Fibroblast of lung (primary cell): ENCODE data around the gene BTBD16. TPM values are rescaled to one million over a fixed set of nuclear protein-coding genes. Genes with fewer than 3 reads are reported as not detected.
A peak's percentile ranks its signal among the peaks of the same experiment; 100 is the strongest.

Experiments used
- DNase-seq, 2 donors: peaks; one replicate each; pipeline versions ENCODE4 v3.0.0 to v3.0.0-alpha.2; 2010; ENCODE audit warnings: low read depth in 2 of 2
- H2AFZ ChIP-seq: 2 replicates; pipeline ENCODE4 v1.5.1; 2012; ENCODE audit warnings: low read length, control low read depth, inconsistent platforms
- H3K27ac ChIP-seq: 2 replicates; pipeline ENCODE4 v1.5.1; 2011; ENCODE audit warnings: low read length, control low read depth; ENCODE audit not compliant: insufficient read depth
- H3K27me3 ChIP-seq: 2 replicates; pipeline ENCODE4 v1.5.1; 2011; ENCODE audit warnings: mild to moderate bottlenecking, low read length; ENCODE audit not compliant: control insufficient read depth, insufficient read depth
- H3K36me3 ChIP-seq: 2 replicates; pipeline ENCODE4 v1.5.1; 2011; ENCODE audit warnings: low read length; ENCODE audit not compliant: control insufficient read depth, insufficient read depth
- H3K4me1 ChIP-seq: 2 replicates; pipeline ENCODE4 v1.5.1; 2011; ENCODE audit warnings: low read length; ENCODE audit not compliant: control insufficient read depth, insufficient read depth; ENCODE audit errors: extremely low read depth
- H3K4me2 ChIP-seq: 2 replicates; pipeline ENCODE4 v1.5.1; 2011; ENCODE audit warnings: low read length, control low read depth; ENCODE audit not compliant: insufficient read depth; ENCODE audit errors: extremely low read depth
- H3K4me3 ChIP-seq, 4 experiments: fragments of 200-600 bp in 1 of 4; sonication (generic) in 1 of 4; replicated peaks in 1 of 4; 2 replicates each; pipeline ENCODE4 v1.5.1; 2011 to 2016; ENCODE audit warnings: low read length in 4 of 4, low read depth in 3 of 4, mild to moderate bottlenecking in 3 of 4, control low read depth in 2 of 4, inconsistent platforms in 1 of 4, mixed read lengths in 1 of 4; ENCODE audit not compliant: insufficient read depth in 1 of 4; ENCODE audit errors: control extremely low read depth in 1 of 4
- H3K79me2 ChIP-seq: 2 replicates; pipeline ENCODE4 v1.5.1; 2012; ENCODE audit warnings: mild to moderate bottlenecking, low read length, inconsistent platforms; ENCODE audit not compliant: control insufficient read depth, insufficient read depth
- H3K9ac ChIP-seq: 2 replicates; pipeline ENCODE4 v1.5.1; 2011; ENCODE audit warnings: mild to moderate bottlenecking, low read length, control low read depth; ENCODE audit not compliant: insufficient read depth
- H3K9me3 ChIP-seq: 2 replicates; pipeline ENCODE4 v1.5.1; 2012; ENCODE audit warnings: low read depth, low read length; ENCODE audit not compliant: control insufficient read depth, insufficient read depth
- H4K20me1 ChIP-seq: 2 replicates; pipeline ENCODE4 v1.5.1; 2011; ENCODE audit warnings: low read length; ENCODE audit not compliant: control insufficient read depth, insufficient read depth; ENCODE audit errors: extremely low read depth
- EZH2 ChIP-seq: IDR thresholded peaks from 2 replicates; pipeline ENCODE4 v1.5.1; 2012; ENCODE audit warnings: low read length, control low read depth, mild to moderate bottlenecking; ENCODE audit errors: missing control alignments
- polyA plus RNA-seq, 2 donors: library from polyadenylated mRNA; depleted of rRNA in 1 of 2; stranded (reverse) in 1 of 2; unstranded in 1 of 2; fragments of >200 nt; gene quantifications; 2 replicates each; pipeline ENCODE4 v1.2.1, GENCODE V29; 2011 to 2012; ENCODE audit warnings: missing spikeins in 1 of 2
- total RNA-seq: library from RNA; depleted of rRNA; stranded (reverse); fragments of >200 nt; gene quantifications from 2 replicates; pipeline ENCODE4 v1.2.1, GENCODE V29; 2014
- TF ChIP-seq, protein P1 (sequence below), 2 donors: IDR thresholded peaks in 1 of 2; conservative IDR thresholded peaks in 1 of 2; 1 replicate in 1 of 2; 2 replicates in 1 of 2; pipeline ENCODE4 v1.5.1; 2011 to 2012; ENCODE audit warnings: low read length in 2 of 2, control low read depth in 1 of 2, inconsistent platforms in 1 of 2, low read depth in 1 of 2, mild to moderate bottlenecking in 1 of 2

The BTBD16 gene
- total and polyA plus RNA-seq, 2 donors (not counting 1 experiment from before 2014, with no cell fraction given), result not detected

DNA sequence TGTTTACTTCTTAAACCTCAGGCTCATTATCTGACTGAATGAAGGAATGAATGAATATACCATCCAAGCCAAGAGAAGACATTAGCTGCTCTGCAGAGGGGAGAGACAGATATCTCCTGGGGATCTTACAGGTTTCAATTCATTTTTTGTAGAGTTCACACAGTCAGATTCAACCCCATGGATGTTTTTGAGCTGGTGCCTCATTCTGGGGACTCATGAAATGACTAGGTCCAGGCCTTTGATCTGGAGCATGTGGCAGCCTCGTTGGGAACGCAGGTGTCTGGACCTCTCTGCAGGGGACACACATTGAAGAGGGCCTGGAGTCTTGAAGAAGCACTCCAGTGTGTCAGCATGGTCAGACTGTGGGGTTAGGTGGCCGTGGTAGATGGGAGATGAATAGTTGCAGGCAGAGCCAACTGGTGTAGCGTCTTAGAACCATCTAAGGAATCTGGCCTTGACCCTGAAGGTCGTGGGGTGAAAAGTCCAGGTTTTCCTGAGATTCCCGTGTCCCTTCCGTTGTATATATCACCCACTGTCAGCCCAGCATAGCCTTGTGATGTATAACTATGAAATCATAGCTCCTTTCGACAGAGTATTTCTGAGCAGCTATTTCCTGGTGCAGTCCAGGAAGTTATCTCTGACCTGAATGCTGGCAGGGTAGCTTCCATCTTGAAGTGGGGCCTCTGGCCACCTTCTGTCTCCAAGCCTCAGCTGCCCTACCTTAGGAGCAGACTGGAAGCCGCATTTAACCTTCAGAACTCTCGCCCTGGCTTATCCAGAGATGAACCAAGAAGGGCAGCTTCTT, 22.3 kb downstream of the BTBD16 start:
- Histone ChIP-seq H3K36me3 (no peaks in the 10 kb centered on the region), H3K9me3 (no peaks in the 10 kb centered on the region), H3K4me2 (no peak overlapping the region), H3K4me1 (no peaks in the 10 kb centered on the region), H3K27ac (no peak overlapping the region), H3K9ac (no peak overlapping the region), H3K79me2 (no peaks in the 10 kb centered on the region), H2AFZ (no peak overlapping the region), H3K4me3 (no peak overlapping the region), H4K20me1 (no peaks in the 10 kb centered on the region), H3K27me3 (peaks cover 2% of the 10 kb centered on the region)
- DNase-seq, result no peak
- no peak for TF ChIP-seq EZH2

DNA sequence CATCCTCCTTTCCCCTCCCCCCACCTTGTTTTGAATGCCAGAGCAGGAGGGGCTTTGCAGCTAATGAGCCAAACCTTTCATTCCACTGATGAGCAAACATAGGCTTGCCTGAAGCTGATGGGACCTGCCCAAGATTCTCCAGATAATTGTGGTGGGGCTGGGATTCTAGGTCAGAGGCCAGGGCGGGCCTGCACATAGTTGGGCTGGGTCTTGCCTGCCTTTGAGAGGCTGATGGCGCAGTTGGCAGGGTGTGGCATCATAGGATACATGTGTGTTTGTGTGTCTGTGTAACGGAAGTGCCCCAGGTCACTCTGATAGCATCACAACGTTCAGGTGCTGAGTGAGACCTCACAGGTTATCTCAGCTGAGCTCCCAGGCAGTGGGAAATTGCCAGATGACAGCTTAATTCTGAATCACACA, 22.9 kb downstream of the BTBD16 start:
- no peak overlapping the region for H3K27ac ChIP-seq
- TF ChIP-seq, protein P1, sequence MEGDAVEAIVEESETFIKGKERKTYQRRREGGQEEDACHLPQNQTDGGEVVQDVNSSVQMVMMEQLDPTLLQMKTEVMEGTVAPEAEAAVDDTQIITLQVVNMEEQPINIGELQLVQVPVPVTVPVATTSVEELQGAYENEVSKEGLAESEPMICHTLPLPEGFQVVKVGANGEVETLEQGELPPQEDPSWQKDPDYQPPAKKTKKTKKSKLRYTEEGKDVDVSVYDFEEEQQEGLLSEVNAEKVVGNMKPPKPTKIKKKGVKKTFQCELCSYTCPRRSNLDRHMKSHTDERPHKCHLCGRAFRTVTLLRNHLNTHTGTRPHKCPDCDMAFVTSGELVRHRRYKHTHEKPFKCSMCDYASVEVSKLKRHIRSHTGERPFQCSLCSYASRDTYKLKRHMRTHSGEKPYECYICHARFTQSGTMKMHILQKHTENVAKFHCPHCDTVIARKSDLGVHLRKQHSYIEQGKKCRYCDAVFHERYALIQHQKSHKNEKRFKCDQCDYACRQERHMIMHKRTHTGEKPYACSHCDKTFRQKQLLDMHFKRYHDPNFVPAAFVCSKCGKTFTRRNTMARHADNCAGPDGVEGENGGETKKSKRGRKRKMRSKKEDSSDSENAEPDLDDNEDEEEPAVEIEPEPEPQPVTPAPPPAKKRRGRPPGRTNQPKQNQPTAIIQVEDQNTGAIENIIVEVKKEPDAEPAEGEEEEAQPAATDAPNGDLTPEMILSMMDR (conservative IDR thresholded peaks at IDR 0.05 in 1 of 2, IDR thresholded peaks at IDR 0.05 in 1 of 2; ENCODE audit: low read depth in 1 of 2, low read length in 2 of 2), result no peak
- no peak for TF ChIP-seq EZH2
- H3K4me3 ChIP-seq, result no peak overlapping the region
- H3K79me2 ChIP-seq, result no peaks in the 10 kb centered on the region
- H3K9ac ChIP-seq, result no peak overlapping the region
- no peaks in the 10 kb centered on the region for H3K4me1 ChIP-seq
- no peaks in the 10 kb centered on the region for H4K20me1 ChIP-seq
- H3K27me3 ChIP-seq, result peaks cover 5% of the 10 kb centered on the region
- no peaks in the 10 kb centered on the region for H3K9me3 ChIP-seq
- no peaks in the 10 kb centered on the region for H3K36me3 ChIP-seq
- H2AFZ ChIP-seq, result no peak overlapping the region
- peak in 1 of 2 donors; percentile 13 for DNase-seq
- no peak overlapping the region for H3K4me2 ChIP-seq

DNA sequence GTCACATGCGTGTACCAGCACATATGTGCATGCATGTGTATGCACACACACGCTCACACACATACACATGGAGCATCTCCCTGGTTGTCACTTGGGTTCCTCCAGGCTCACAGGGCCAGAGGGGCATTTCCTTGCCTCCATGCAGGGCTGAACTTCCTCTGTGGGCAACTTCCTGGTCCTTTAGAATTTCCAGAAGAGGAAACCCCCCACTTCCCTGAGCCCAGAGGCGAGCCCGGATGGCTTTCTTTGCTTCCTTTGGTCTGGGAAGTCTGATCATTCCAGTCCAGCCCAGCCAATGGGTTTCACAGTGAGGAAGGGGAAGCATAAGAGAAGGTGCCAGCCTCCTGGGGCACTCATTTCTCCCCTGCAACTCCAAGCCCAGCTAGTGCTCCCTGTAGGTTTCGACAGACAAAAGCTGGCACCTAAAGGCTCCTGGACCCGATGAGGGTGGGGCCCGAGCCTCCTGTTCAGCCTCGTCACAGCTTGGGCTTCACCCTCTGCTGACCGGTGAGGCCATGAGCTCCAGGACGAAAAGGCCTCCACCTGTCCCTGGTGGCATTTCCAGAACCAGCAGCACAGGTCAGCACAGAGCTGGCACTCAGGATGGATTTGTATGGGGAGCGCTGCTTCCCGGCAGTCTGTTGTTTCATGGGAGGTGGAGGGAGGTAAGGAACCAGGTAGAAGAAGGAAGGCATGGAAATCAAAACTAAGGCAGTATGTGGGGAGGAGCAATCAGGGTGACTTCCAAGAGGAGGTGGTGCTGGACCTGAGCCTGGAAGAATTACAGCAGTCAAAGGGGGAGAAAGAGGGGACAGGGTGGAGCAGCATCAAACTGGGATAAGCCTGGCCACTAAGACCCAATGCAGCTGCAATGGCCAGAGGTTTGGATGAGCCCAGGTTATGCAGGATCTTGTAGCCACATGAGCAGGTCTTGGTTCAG, 23.7 kb downstream of the BTBD16 start:
- Histone ChIP-seq H3K36me3 (no peaks in the 10 kb centered on the region), H3K4me1 (no peaks in the 10 kb centered on the region), H4K20me1 (no peaks in the 10 kb centered on the region), H3K9ac (no peak overlapping the region), H3K79me2 (no peaks in the 10 kb centered on the region), H3K4me2 (no peak overlapping the region), H3K9me3 (no peaks in the 10 kb centered on the region), H3K27ac (no peak overlapping the region), H3K27me3 (peaks cover 5% of the 10 kb centered on the region), H3K4me3 (no peak overlapping the region), H2AFZ (no peak overlapping the region)
- TF ChIP-seq, protein P1 (conservative IDR thresholded peaks at IDR 0.05 in 1 of 2, IDR thresholded peaks at IDR 0.05 in 1 of 2; ENCODE audit: low read depth in 1 of 2, low read length in 2 of 2), result no peak
- TF ChIP-seq EZH2, result no peak
- DNase-seq, result no peak
